Activated T-helper 1 cell treated with anti-CD3 and anti-CD28 coated beads, Interleukin-12 subunit alpha, Interleukin-12 subunit beta, Interleukin-2, Interleukin-4 antibody, amounts not matched to agents 30 ng/mL and 10 ng/mL and 1 ng/mL, durations not matched to agents 14 hours and 24 hours and 36 hours (primary cell): ENCODE results near the gene SEC14L2. TPM values are rescaled to one million over a fixed set of nuclear protein-coding genes. Genes with fewer than 3 reads are reported as not detected.
"Not testable (repeated sequence)": the region's sequence is repeated elsewhere in the genome, so short reads cannot be mapped to it uniquely, and the experiment has no call there.

Experiments used
- DNase-seq: peaks from one replicate; pipeline ENCODE4 v3.0.0; 2021; ENCODE audit warnings: low spot score
- H3K27ac Mint-ChIP-seq: one replicate; pipeline ENCODE4 v1.8.0; 2021; ENCODE audit warnings: mild to moderate bottlenecking, mixed read lengths
- H3K27me3 Mint-ChIP-seq: one replicate; pipeline ENCODE4 v1.8.0; 2022; ENCODE audit warnings: mild to moderate bottlenecking, moderate library complexity, mixed read lengths; ENCODE audit not compliant: insufficient read depth
- H3K36me3 Mint-ChIP-seq: one replicate; pipeline ENCODE4 v1.8.0; 2021; ENCODE audit warnings: low read depth, mixed read lengths
- H3K4me1 Mint-ChIP-seq: one replicate; pipeline ENCODE4 v1.8.0; 2021; ENCODE audit warnings: low read depth, mixed read lengths
- H3K4me3 Mint-ChIP-seq: one replicate; pipeline ENCODE4 v1.8.0; 2021; ENCODE audit warnings: mild to moderate bottlenecking, moderate library complexity, mixed read lengths
- H3K9me3 Mint-ChIP-seq: one replicate; pipeline ENCODE4 v1.8.0; 2021; ENCODE audit warnings: mixed read lengths
- intact Hi-C: fragments of 100-400 bp; cut with micrococcal nuclease; formaldehyde crosslinking; loops from one replicate; pipeline ENCODE4 v1.15.1; 2024
- total RNA-seq: library from RNA; stranded (reverse); gene quantifications from 2 replicates; pipeline ENCODE4 v1.2.3, GENCODE V29; 2022

SEC14L2 gene
- total RNA-seq, 1 donor from 2014 or later, result 25.6 TPM

DNA sequence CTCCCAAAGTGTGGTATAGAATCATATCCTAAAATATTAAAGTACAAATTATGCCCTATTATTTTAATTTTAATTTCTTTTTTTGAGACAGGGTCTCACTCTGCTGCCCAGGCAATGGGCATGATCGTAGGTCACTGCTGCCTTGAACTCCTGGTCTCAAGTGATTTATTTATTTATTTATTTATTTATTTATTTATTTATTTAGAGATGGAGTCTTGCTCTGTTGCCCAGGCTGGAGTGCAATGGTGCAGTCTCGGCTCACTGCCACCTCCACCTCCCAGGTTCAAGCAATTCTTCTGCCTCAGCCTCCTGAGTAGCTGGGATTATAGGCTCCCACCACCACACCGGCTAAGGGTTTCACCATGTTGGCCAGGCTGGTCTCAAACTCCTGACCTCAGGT is 4.2 kb downstream of the SEC14L2 start:
- Mint-ChIP-seq H3K4me1 (peaks cover 33% of the 10 kb centered on the region), H3K36me3 (peaks cover 21% of the 10 kb centered on the region)
- H3K27ac Mint-ChIP-seq, H3K9me3 Mint-ChIP-seq, DNase-seq, H3K4me3 Mint-ChIP-seq, intact Hi-C loops, H3K27me3 Mint-ChIP-seq: not testable (repeated sequence)

DNA sequence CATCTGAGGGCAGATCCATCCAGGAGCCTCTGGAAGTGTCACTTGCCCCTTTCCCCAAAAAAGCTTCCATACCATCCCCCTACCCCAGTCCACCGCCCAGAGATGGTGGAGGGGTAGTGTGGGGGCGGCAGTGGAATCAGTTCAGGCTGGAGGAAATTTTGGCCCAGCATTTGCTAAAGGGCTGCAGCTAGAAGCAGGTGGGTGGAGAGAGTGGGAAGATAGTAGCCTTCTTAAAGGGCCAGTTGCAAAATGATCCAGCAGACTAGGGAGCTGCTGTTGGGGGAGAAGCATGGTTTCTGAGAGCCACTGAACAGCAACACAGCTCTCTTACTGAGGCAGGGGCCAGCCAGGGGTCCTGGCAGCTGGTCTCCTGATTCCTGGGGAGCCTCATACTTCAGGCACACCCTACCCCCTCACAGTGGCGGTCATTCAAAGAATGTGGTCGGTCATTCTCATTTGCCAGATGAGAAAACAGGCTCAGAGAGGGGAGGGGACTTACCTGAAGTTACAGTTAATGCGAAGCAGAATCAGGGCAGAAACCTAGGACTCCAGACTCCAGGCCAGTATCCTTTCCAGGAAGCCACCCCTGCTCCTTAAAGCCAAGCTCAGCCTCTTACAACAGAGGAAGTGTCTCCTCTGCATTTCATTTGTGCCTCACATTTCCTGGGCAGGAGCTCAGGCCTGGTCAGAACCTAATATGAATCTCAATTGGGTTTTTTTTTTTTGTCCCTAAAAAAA is 5.4 kb downstream of the SEC14L2 start:
- H3K4me3 Mint-ChIP-seq, result no peak overlapping the region
- no peak overlapping the region for H3K27ac Mint-ChIP-seq
- no peak for DNase-seq
- H3K27me3 Mint-ChIP-seq, result no peaks in the 10 kb centered on the region
- H3K4me1 Mint-ChIP-seq, result peaks cover 25% of the 10 kb centered on the region
- no peaks in the 10 kb centered on the region for H3K9me3 Mint-ChIP-seq
- peaks cover 26% of the 10 kb centered on the region for H3K36me3 Mint-ChIP-seq
- intact Hi-C loops, result no loop called here

DNA sequence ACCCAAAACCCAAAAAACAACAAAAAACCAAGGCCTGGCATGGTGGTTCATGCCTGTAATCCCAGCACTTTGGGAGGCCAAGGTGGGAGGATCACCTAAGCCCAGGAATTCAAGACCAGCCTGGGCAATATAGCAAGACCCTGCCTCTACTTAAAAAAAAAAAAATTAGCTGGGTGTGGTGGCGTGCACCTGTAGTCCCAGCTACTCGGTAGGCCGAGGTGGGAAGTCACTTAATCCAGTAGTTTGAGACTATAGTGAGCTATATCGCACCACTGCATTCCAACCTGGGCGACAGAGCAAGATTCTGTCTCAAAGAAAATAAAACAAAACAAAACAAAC is 5.9 kb downstream of the SEC14L2 start:
- H3K27me3 Mint-ChIP-seq, H3K27ac Mint-ChIP-seq, H3K9me3 Mint-ChIP-seq, DNase-seq, H3K4me3 Mint-ChIP-seq, intact Hi-C loops: not testable (repeated sequence)
- peaks cover 23% of the 10 kb centered on the region for H3K4me1 Mint-ChIP-seq
- H3K36me3 Mint-ChIP-seq, result peaks cover 28% of the 10 kb centered on the region

DNA sequence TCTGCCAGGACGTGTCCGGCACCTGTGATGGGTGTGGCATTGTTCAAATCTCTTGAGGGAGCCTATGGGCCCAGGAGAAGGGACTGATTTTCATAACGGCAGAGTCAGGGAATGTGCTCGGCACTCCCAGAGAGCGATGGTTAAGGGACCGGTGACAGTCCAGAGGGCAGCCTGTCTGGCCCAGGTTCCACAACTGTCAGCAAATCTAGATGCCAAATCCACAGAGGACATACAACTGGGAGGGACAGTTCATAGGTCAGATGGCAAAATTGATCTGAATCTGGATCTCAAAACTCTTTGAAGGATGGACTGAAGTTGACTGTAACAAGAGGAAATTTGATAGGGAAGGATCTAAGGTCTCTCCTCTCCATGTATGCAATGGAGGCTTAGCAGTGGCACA is 7.5 kb downstream of the SEC14L2 start:
- Mint-ChIP-seq H3K27me3 (no peaks in the 10 kb centered on the region), H3K9me3 (no peaks in the 10 kb centered on the region), H3K36me3 (peaks cover 34% of the 10 kb centered on the region), H3K4me1 (peaks cover 15% of the 10 kb centered on the region), H3K4me3 (no peak overlapping the region), H3K27ac (no peak overlapping the region)
- no peak for DNase-seq
- intact Hi-C loops, result no loop called here

DNA sequence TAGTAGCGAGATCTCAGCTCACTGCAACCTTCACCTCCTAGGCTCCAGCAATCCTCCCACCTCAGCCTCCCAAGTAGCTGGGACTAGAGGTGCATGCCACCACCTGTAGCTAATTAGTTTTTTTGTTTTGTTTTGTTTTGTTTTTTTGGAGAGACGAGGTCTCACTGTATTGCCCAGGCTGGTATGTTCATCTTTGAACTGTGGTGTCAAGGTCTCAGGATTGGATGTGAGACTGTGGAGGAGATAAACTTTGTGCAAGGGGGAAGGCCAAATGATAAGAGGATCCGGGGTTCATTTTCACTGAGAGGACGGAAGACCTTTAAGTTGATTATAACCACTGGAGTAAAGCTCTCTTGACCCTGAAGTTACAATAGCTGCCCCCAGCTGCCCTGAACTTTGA is 8.9 kb downstream of the SEC14L2 start:
- H3K36me3 Mint-ChIP-seq, result peaks cover 38% of the 10 kb centered on the region
- H3K9me3 Mint-ChIP-seq, result no peaks in the 10 kb centered on the region
- H3K27me3 Mint-ChIP-seq, result no peaks in the 10 kb centered on the region
- no peak overlapping the region for H3K27ac Mint-ChIP-seq
- H3K4me1 Mint-ChIP-seq, result peaks cover 15% of the 10 kb centered on the region
- intact Hi-C loops, result no loop called here
- no peak overlapping the region for H3K4me3 Mint-ChIP-seq
- no peak for DNase-seq

DNA sequence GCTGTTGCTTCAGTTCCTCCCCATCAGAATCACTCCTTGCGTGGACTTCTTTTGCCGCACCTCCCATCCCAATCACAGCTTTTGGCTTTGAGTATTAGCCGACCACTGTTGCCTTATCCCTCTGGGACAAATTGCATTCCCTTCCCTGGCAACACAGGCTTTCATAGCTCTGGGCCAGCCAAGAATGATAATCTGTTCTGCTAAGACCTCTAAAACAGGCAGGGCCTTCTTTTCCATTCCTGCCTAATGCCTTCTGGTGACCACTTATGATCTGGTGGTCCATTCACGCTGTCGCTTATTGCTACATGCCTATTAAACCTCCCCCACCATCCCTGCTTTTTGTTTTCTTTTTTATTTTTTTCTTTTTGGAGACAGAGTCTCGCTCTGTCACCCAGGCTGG is 9.6 kb downstream of the SEC14L2 start:
- peaks cover 15% of the 10 kb centered on the region for H3K4me1 Mint-ChIP-seq

DNA sequence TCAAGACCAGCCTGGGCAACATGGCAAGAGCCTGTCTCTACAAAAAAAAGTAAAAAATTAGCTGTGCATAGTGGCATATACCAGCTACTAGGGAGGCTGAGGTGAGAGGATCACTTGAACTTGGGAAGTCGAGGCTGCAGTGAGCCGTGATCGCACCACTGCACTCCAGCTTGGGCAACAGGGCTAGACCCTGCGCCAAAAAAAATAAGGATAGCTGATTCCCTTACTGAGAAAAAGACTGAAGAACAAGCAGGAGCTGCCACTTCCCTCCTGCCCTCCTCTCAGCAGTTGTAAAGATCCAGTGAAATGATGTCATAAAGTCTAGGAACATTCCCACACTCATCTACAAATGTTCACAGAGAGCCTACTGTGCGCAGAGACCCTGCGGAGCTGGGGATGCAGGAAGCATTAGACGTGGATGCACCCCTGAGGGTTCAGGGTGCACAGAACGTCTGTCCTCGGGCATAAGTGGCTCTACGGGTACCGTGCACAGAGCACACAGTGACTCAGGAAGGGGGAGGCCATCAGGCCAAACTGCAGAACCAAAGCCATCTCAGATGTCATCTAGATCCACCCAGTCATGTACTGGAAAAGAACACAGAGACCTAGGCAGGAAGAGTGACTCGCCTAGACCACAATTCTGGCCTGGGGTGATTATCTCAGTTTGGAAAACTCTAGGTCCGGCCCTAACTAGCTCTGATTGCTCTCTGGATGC is 11.7 kb downstream of the SEC14L2 start:
- Mint-ChIP-seq H3K4me1 (peaks cover 27% of the 10 kb centered on the region), H3K27me3 (no peaks in the 10 kb centered on the region), H3K9me3 (no peaks in the 10 kb centered on the region), H3K4me3 (no peak overlapping the region), H3K36me3 (peaks cover 52% of the 10 kb centered on the region), H3K27ac (peak overlapping the region; percentile 7)
- no peak for DNase-seq
- intact Hi-C loops, result no loop called here

More for the DNA sequence above, 9.6 kb downstream of the SEC14L2 start:
- Mint-ChIP-seq H3K4me3 (no peak overlapping the region), H3K27ac (no peak overlapping the region), H3K36me3 (peaks cover 44% of the 10 kb centered on the region), H3K9me3 (no peaks in the 10 kb centered on the region), H3K27me3 (no peaks in the 10 kb centered on the region)
- DNase-seq, result no peak
- intact Hi-C loops, result no loop called here

DNA sequence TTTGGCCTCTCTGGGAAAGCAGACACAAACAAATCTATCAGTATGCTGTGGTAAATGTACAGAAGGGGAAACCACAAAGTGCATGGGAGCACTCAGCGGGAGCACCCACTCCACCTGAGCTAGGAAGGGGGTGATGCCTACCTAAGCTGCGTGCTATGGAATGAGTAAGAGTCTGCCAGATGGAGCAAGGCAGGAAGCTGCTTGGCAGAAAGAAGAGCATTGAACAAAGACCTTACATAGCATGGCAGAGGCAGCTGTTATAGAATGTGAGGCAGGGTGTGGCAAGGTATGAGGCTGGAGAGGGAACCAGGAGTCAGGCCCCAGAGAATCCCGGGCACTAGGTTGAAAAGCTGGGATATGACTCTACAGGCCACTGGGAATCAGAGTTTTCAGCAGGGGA is 15.0 kb downstream of the SEC14L2 start:
- no peak for DNase-seq
- Mint-ChIP-seq H3K36me3 (peaks cover 66% of the 10 kb centered on the region), H3K4me1 (peaks cover 53% of the 10 kb centered on the region), H3K4me3 (no peak overlapping the region), H3K27me3 (no peaks in the 10 kb centered on the region), H3K27ac (no peak overlapping the region), H3K9me3 (no peaks in the 10 kb centered on the region)
- intact Hi-C loops, result no loop called here

DNA sequence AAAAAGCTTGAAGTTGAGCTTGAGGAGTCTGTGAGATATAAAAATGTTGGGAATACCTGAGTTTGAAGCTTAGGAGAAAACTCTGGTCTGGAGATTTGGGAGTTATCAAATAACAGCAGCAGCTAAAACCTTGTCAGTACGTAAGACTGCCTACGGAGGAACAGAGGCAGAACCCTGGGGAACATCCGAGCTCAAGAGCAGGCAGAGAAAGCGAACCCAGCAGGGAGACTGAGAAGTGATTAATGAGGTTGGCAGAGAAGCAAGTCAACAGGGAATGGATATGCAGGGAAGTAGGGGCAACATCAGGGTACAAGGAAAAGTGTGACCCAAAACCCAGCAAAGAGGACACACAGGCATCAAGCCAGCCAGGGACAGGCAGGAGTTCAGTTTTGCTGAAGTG is 16.2 kb downstream of the SEC14L2 start:
- no peak for DNase-seq
- Mint-ChIP-seq H3K9me3 (no peaks in the 10 kb centered on the region), H3K4me1 (peaks cover 56% of the 10 kb centered on the region), H3K36me3 (peaks cover 69% of the 10 kb centered on the region), H3K4me3 (peak overlapping the region; percentile 0), H3K27me3 (no peaks in the 10 kb centered on the region), H3K27ac (peak overlapping the region; percentile 82)
- intact Hi-C loops, result no loop called here

DNA sequence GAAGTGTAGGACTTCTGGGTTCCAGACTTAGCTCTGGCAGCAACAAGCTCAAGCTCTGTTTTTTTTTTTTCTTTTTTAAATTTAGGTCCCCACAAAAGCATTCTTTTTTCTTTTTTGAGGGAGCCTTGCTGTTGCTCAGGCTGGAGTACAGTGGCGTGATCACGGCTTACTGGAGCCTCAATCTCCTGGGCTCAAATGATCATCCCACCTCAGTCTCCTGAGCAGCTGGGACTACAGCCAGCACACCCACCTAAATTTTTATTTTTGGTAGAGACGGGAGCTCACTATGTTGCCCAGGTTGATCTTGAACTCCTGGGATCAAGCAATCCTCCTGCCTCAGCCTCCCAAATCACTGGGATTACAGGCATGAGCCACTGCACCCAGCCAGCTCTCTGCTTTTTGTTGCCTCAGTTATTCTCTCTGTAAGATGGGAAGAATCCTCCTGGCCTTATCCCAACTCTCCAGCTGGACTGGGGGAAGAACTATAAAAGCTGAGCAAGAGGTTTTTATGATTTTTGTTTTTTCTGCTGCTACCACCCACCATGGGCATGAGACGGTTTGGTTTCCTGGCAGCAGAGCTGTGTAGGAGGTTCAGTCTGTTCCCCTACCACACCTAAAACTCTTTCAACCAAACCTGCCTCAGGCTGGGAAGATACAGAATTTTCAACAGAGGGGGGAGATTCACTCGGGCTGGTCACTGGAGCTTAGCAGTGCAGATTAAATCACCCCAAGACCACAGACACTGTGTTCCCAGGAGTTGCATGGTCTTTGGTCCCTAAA is 17.1 kb downstream of the SEC14L2 start:
- intact Hi-C loops, result loop anchor here (1.0 kb wide), 1 partner anchor 8 kb away; no protein-coding TSS in a partner anchor
- no peak for DNase-seq
- Mint-ChIP-seq H3K4me3 (peak overlapping the region; percentile 24), H3K9me3 (no peaks in the 10 kb centered on the region), H3K36me3 (peaks cover 67% of the 10 kb centered on the region), H3K4me1 (peaks cover 49% of the 10 kb centered on the region), H3K27ac (peak overlapping the region; percentile 82), H3K27me3 (no peaks in the 10 kb centered on the region)

DNA sequence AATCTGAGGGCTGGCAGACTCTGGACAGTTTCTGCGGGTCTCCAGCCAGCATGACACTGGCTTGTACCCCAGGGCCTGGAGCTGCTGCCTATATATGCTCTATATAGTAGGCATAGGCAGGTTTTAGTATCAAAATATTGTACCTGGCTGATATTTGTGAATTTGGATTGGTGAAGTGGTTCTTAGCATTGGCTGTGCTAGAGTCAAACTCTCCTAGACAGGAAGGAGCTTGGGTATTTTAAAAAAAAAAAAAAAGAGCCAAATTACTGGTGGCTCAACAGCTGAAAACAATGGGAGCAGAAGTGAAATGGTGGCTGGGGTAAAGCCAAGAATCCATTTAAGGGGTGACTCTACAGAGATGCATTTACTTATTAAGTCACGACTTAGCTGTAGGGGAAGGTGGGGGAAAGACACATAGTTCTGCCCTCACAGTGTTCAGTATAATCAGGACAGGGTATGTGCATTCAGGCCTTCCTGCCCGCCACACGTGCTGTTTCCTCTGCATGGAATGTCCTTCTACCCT is 17.8 kb downstream of the SEC14L2 start:
- intact Hi-C loops, result loop anchor here (1.0 kb wide), 1 partner anchor 8 kb away; no protein-coding TSS in a partner anchor
- peaks cover 49% of the 10 kb centered on the region for H3K4me1 Mint-ChIP-seq
- H3K9me3 Mint-ChIP-seq, result no peaks in the 10 kb centered on the region
- peak overlapping the region; percentile 82 for H3K27ac Mint-ChIP-seq
- peaks cover 64% of the 10 kb centered on the region for H3K36me3 Mint-ChIP-seq
- H3K4me3 Mint-ChIP-seq, result peak overlapping the region; percentile 24
- no peak for DNase-seq
- no peaks in the 10 kb centered on the region for H3K27me3 Mint-ChIP-seq

DNA sequence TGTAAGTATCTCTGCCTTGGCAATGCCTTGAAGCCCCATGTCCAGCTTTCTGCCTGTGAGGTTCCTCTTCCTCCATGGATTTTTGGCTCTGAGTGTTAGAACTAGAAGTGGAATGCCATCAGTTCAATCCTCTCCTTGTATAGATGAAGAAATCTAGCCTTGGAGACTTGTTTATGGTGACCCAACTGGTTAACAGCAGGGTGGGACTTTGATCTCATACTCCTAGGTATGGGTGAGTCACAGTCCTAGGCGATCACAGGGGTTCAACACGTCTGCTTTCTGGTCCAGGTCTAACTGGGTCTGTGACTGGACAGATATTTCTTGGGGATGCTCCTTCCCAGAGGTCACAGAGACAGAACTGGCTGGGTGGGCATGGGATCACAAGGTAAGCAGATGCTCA is 19.6 kb downstream of the SEC14L2 start:
- H3K4me1 Mint-ChIP-seq, result peaks cover 63% of the 10 kb centered on the region
- peaks cover 64% of the 10 kb centered on the region for H3K36me3 Mint-ChIP-seq
- DNase-seq, result no peak
- no peak overlapping the region for H3K27ac Mint-ChIP-seq
- no peaks in the 10 kb centered on the region for H3K27me3 Mint-ChIP-seq
- H3K9me3 Mint-ChIP-seq, result no peaks in the 10 kb centered on the region
- no peak overlapping the region for H3K4me3 Mint-ChIP-seq
- intact Hi-C loops, result no loop called here

DNA sequence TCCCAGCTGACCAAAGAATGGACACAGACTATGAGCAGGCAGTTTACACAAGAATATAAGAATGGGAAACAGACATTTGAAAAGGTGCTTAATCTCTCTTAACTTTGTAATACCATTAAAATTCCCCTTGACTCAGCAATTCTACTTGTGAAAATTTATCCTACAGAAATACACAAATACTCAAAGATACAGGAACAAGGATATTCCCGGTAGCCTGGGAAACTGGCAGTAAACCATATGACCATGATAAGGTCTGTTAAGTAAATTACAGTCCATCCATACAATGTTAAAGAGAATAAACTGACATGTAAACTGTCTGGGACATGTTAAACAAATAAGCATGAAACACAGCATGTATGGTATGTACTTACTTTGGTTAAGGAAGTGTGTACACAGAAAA is 20.0 kb downstream of the SEC14L2 start:
- H3K27ac Mint-ChIP-seq, result no peak overlapping the region
- H3K4me1 Mint-ChIP-seq, result peaks cover 64% of the 10 kb centered on the region
- intact Hi-C loops, result no loop called here
- DNase-seq, result no peak
- no peaks in the 10 kb centered on the region for H3K27me3 Mint-ChIP-seq
- H3K4me3 Mint-ChIP-seq, result no peak overlapping the region
- peaks cover 66% of the 10 kb centered on the region for H3K36me3 Mint-ChIP-seq
- H3K9me3 Mint-ChIP-seq, result no peaks in the 10 kb centered on the region
